ENCODE measurements around the gene USP46.
A peak's percentile ranks its signal among the peaks of the same experiment; 100 is the strongest.

USP46 gene

DNA sequence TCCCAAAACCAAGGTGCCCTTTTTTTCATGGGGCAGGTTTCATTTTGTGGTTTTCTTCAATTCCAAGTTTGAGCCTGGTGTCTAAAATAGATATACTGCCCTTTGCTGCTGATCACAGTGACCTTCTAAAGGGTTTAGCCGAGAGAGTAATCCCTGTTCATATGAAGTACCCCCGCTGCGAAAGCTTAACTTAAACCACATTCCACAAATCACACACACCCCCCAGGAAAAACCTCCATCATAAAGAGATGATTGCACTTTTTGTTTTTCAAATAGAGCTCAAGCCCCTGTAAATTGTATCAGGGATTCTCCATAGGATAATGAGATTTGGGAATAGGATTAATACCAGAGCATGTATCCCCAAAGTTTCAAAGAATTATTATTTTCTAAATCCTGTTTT lies 90.8 kb downstream of the USP46 start:
- DNase-seq = no peak

DNA sequence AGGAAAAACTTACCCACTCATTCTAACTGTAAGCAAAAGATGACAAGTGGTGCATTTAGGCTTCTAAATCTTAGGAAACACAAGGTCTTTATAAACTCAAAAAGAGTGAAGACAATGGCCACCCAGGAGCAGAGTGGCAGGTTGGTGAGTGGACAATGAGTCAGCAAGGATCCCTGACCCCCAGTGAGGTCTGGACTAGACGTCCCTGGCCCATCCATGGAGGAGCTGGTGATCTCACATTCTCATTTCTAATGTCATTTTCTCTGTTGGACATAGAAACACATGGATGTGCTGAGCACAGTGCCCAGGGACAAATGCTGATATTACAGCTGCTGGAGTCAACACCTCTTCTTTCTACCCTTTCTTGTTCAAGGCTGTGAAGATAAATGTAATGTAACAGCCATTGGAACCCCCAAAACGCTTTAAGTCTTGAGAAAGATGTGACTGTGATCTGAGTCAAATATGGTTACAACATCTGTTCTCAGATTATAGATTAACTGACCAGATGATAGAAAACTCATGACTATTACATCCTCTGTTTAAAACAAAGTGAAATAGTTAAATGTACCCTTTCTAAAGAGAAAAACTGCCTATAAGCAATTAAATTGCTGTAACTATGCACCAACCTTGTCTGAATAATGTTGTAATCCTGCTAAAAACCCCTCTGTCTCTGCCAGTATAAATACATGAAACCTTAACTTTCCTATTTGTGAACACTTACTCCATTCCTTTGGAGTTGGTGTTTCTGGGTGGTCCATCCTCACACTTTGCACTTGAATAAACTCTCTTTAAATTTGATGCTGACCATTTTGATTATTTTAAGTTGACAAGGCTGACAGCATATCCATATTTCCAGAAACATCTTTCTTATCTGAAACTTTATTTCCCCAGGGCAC lies 92.7 kb downstream of the USP46 start:
- no peak for DNase-seq

DNA sequence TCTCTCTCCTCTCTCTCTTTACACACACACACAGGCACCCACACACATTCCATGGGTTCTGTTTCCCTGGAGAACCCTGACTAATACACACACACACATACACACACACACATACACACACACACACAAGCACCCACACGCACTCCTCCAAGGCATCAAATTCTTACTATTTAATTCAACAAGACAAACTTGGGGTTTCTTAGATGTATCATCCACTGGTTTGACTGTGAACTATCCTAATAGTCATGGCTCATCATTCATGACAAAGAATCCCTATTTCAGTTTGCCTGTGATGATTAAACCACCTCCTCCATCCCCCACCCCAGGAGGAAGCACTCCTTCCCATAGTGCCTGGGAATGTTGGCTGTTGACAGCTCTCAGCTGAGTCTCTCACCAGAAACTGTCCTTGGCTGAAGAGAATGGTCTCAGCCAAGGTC lies 98.2 kb downstream of the USP46 start:
- DNase-seq = no peak

DNA sequence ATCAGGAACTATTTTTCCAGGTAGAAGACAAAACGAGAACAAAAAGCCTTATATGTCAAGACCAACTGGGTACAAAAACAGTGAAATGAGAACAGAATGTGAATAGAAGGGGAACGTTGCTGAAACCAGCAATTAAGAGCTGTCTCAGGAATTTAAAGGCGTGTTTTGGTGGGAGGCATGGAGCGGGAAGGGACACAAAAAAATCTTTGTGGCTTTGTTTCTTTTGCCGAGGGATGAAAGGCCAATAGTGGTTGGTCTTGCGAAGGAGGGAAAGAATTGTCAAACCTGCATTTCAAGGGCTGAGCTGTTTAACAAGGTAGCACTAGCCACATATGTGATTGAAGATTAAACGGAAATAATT lies 103.8 kb downstream of the USP46 start:
- no peak for DNase-seq

DNA sequence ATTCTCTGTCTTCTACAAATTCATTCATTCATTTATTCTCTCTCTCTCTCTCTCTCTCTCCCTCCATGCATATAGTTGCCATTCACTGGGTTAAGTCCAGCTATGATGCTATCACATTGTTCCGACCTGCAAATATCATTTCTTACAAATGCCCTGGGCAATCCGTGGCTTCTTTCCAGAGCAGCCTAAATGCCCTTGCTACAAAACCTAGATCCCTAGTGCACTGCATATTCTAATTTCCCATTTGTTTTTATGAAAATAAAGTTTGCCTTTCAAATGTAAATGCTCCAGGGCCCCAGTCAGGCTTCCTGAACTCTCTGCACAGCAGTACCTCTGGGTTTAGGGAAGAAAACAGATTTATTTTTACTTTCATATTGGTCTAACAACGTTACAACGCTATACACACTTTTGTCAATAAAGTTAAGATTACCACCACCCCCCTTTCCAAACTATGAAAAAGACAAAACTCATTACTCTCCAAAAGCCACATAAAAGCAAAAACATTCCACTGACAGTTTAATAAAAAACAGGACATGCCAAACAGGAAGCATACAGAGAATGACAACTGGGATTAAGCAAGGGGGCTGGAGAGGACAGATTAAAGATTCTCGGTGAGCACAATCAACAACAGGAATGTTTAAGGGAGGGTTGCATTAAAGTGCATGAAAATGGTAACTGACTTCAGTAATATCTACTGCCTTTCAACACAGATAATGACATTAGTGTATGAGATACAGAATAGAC lies 104.3 kb downstream of the USP46 start:
- no peak for DNase-seq

DNA sequence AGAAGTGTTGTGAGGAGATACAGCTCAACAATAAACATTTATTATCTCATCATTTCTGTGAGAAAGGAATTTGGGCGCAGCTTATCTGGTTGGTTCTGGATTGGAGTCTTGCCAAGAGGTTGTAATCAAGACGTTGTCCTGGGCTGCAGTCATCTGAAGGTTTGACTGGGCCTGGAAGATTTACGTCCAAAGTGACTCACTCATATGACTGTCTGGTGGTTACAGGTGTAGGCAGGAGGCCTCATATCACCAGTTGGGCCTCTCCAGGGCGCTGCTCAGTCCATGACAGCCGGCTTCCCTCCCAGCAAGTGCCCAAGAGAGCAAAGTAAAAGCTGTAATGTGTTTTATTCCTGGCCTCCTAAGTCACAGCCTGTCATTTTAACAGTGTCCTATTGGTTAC lies 106.3 kb downstream of the USP46 start:
- no peak for DNase-seq

DNA sequence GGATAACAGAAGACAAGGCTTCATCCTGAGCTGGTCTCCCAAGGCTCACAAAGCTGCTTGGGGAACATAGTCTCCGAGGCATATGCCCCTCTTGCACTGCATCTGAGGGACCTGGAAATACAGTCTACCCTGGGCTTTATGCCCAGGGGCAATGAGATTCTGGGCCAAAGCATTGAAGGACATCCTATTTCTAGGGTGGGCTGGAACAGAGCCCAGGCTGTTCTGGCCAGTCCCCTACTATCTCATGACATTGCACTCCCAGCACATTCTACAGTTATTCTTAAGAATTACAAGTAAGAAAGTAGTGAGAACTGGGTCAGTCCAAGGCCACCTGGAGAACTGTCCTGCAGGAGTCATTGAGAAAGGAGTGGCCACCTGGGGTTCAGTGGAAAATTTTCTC lies 107.6 kb downstream of the USP46 start:
- no peak for DNase-seq

DNA sequence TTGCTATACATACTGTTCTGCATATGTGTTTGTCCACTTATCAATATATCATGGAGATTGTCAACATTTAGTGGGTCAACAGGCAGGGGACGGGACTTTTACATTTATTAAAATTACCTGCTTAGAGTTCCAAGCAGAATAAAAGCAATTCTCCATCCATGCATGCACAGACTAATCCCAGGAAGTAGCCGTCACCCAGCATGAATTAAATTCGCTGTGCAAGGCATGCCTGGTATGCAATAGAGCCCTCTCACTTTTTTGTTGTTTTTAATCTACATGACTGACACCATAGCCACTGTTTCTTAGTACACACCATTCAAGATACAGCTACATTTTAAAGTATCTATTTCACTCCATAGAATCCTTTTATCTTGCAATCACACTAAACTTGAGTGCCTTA lies 108.9 kb downstream of the USP46 start:
- DNase-seq = no peak

DNA sequence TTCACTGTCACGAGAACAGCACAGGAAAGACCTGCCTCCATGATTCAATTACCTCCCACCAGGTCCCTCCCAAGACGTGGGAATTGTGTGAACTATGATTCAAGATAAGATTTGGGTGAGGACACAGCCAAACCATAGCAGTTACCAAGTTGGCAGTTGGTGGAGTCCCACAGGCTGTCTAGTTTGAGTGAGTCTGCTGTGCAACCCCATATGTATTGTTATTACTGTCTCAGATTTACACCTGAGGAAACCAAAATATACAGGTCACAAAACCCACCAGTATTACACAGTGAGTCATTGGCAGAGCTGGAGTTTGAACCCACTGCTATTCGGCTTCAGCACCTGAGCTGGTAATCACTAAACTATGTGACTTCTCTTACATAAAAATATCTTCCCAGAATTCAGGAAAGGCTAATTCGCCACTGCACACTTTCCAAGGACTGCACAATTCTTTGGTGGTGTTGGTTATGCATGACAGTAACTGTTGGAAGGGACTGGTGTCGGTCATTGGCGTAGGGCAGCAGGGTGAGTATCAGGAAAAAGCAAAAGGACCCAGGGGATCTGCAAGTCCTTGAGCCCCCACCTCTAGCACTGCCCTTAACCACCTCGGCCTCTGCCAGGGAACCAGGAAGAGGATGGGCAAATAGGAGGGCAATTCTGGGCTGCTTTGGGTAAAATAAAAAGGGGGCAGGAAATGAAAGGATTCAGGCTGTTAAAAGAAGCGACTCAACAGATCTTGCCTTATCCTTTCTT lies 110.1 kb downstream of the USP46 start:
- no peak for DNase-seq

DNA sequence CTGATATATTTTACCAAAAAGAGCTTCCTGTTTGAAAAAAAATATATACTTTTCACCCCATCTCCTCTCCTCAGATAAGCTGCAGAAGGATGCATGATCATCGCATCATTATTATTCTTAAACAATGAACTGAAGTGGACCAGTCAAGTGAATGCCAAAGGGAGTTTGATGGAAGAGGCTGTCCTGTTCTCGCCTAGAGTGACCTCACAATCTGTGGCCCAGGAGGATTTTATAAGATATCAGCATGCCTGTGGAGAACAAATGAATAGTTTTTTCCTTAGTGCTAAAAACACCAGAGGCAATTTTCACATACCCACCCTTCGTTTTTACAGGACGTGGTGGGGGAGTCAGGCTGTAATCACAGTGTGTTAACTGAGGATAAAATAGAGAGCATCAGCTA lies 112.7 kb downstream of the USP46 start:
- DNase-seq = no peak

DNA sequence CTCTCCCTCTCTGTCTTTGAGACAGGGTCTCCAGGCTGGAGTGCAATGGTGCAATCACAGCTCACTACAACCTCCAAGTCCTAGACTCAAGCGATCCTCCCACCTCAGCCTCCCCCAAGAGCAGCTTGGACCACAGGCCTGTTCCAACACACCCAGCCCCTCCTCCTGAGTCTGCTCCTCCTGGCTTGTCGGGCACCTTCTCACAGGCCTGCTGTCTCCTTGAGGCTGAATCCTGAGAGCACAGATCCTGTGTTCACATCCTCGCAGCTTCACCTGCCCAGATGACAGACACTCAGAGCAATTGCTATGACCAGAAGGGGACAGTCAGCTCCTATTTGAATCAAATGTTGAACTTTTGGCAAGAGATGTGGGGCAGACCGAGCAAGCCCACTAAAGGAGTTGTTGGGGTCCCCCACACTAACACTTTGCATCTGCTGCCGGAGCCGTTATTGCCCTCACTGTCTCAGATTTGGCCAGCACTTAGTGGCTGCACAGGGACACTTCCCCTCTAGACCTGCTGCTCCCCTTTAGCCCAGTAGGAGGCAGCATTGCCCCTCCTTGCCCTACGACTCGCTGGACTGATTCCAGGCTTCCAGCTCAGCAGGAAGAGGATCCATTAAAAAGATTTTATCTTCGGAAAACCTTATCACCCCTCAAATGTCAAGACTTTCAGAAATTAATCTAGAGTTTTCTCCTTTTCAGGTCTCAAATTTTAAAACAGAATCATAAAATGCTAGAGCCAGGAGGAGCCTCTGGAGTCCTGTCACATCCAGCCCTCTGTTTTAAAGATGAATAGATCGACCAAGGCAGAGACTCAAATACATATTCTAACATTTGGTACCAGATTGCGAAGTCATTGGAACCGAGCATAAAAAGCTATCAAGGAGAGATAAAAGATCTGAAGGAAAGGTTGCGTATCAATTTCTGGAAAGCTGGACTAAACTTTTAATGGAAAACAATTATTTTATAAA lies 113.7 kb downstream of the USP46 start:
- DNase-seq = peak; percentile 22 to 40

All from stimulated activated CD4-positive, alpha-beta T cell treated with anti-CD3 and anti-CD28 coated beads, Interleukin-4, amount 100 ng/mL, for 4 hours (primary cell).